Effector memory CD4-positive, alpha-beta T cell (primary cell): ENCODE measurements around the gene RFX7.

Experiments
- DNase-seq, 3 donors: peaks; one replicate each; pipeline ENCODE4 v3.0.0-alpha.2; 2020
- H3K27ac ChIP-seq: 2 replicates; pipeline ENCODE4 v1.7.0; 2013; ENCODE audit warnings: mild to moderate bottlenecking, low read length, moderate library complexity; ENCODE audit not compliant: insufficient read depth, poor library complexity, severe bottlenecking
- H3K27me3 ChIP-seq: replicated peaks from 2 replicates; pipeline ENCODE4 v1.7.0; 2013; ENCODE audit warnings: mild to moderate bottlenecking, low read length; ENCODE audit not compliant: insufficient read depth, control insufficient read depth, poor library complexity, severe bottlenecking
- H3K36me3 ChIP-seq: 2 replicates; pipeline ENCODE4 v1.7.0; 2013; ENCODE audit warnings: mild to moderate bottlenecking, low read length, moderate library complexity; ENCODE audit not compliant: control insufficient read depth, insufficient read depth
- H3K4me1 ChIP-seq: 2 replicates; pipeline ENCODE4 v1.7.0; 2013; ENCODE audit warnings: low read length, mild to moderate bottlenecking; ENCODE audit not compliant: control insufficient read depth, insufficient read depth, poor library complexity, severe bottlenecking
- H3K4me3 ChIP-seq: 2 replicates; pipeline ENCODE4 v1.7.0; 2013; ENCODE audit warnings: low read length, low read depth, mild to moderate bottlenecking; ENCODE audit not compliant: insufficient read depth, poor library complexity, severe bottlenecking
- H3K9me3 ChIP-seq: 2 replicates; pipeline ENCODE4 v1.7.0; 2013; ENCODE audit warnings: mild to moderate bottlenecking, low read length, moderate library complexity; ENCODE audit not compliant: control insufficient read depth

RFX7 gene

GRCh38 chr15:56244811-56245576 lies 1.3 kb upstream of the RFX7 start:
- Histone ChIP-seq H3K4me1 (peaks cover 26% of the 10 kb centered on the region), H3K4me3 (peak overlapping the region; percentile 63), H3K9me3 (no peaks in the 10 kb centered on the region), H3K27ac (peak overlapping the region; percentile 60), H3K27me3 (no peaks in the 10 kb centered on the region), H3K36me3 (no peaks in the 10 kb centered on the region)
- DNase-seq, result no peak

- Histone ChIP-seq H3K4me3 (peak overlapping the region; percentile 63), H3K27me3 (no peaks in the 10 kb centered on the region), H3K4me1 (peaks cover 26% of the 10 kb centered on the region), H3K9me3 (no peaks in the 10 kb centered on the region), H3K36me3 (no peaks in the 10 kb centered on the region), H3K27ac (peak overlapping the region; percentile 60)
- DNase-seq, result no peak
Observed at GRCh38 chr15:56244038-56244810, 545 bp upstream of the RFX7 start.

GRCh38 chr15:56242576-56243162 lies 1.0 kb downstream of the RFX7 start:
- Histone ChIP-seq H3K4me1 (peaks cover 26% of the 10 kb centered on the region), H3K27me3 (no peaks in the 10 kb centered on the region), H3K9me3 (no peaks in the 10 kb centered on the region), H3K4me3 (peak overlapping the region; percentile 94), H3K27ac (peak overlapping the region; percentile 27), H3K36me3 (no peaks in the 10 kb centered on the region)
- DNase-seq, result no peak

- peaks cover 26% of the 10 kb centered on the region for H3K4me1 ChIP-seq
- H3K27ac ChIP-seq, result no peak overlapping the region
- no peak for DNase-seq
- H3K36me3 ChIP-seq, result no peaks in the 10 kb centered on the region
- no peaks in the 10 kb centered on the region for H3K9me3 ChIP-seq
- peak overlapping the region; percentile 4 for H3K4me3 ChIP-seq
- H3K27me3 ChIP-seq, result no peaks in the 10 kb centered on the region
Observed at GRCh38 chr15:56241374-56242105, 2.1 kb downstream of the RFX7 start.

GRCh38 chr15:56240390-56240789 lies 3.3 kb downstream of the RFX7 start:
- no peaks in the 10 kb centered on the region for H3K9me3 ChIP-seq
- H3K27ac ChIP-seq, result no peak overlapping the region

GRCh38 chr15:56236197-56236596 lies 7.5 kb downstream of the RFX7 start:
- Histone ChIP-seq H3K27me3 (no peaks in the 10 kb centered on the region), H3K4me1 (peaks cover under 1% of the 10 kb centered on the region), H3K36me3 (no peaks in the 10 kb centered on the region), H3K4me3 (no peak overlapping the region), H3K9me3 (peaks cover 11% of the 10 kb centered on the region), H3K27ac (no peak overlapping the region)
- DNase-seq, result no peak

More at GRCh38 chr15:56240390-56240789, 3.3 kb downstream of the RFX7 start:
- peaks cover 16% of the 10 kb centered on the region for H3K4me1 ChIP-seq
- no peak for DNase-seq
- H3K27me3 ChIP-seq, result no peaks in the 10 kb centered on the region
- no peak overlapping the region for H3K4me3 ChIP-seq
- H3K36me3 ChIP-seq, result no peaks in the 10 kb centered on the region

- Histone ChIP-seq H3K36me3 (no peaks in the 10 kb centered on the region), H3K4me3 (no peak overlapping the region), H3K9me3 (peaks cover 11% of the 10 kb centered on the region), H3K27ac (no peak overlapping the region), H3K4me1 (no peaks in the 10 kb centered on the region), H3K27me3 (no peaks in the 10 kb centered on the region)
- no peak for DNase-seq
Observed at GRCh38 chr15:56234804-56235203, 8.9 kb downstream of the RFX7 start.

GRCh38 chr15:56233549-56233948 lies 10.1 kb downstream of the RFX7 start:
- Histone ChIP-seq H3K9me3 (peaks cover 11% of the 10 kb centered on the region), H3K36me3 (no peaks in the 10 kb centered on the region)
- no peak for DNase-seq

GRCh38 chr15:56232058-56232457 lies 11.6 kb downstream of the RFX7 start:
- no peaks in the 10 kb centered on the region for H3K27me3 ChIP-seq
- no peak for DNase-seq
- no peaks in the 10 kb centered on the region for H3K4me1 ChIP-seq
- no peak overlapping the region for H3K27ac ChIP-seq
- no peaks in the 10 kb centered on the region for H3K36me3 ChIP-seq
- H3K4me3 ChIP-seq, result no peak overlapping the region
- peaks cover 11% of the 10 kb centered on the region for H3K9me3 ChIP-seq

More at GRCh38 chr15:56233549-56233948, 10.1 kb downstream of the RFX7 start:
- Histone ChIP-seq H3K4me1 (no peaks in the 10 kb centered on the region), H3K27me3 (no peaks in the 10 kb centered on the region), H3K4me3 (no peak overlapping the region), H3K27ac (no peak overlapping the region)
